Neural cell (in vitro differentiated cells): ENCODE measurements around the gene CA9. TPM values are rescaled to one million over a fixed set of nuclear protein-coding genes. Genes with fewer than 3 reads are reported as not detected.

Source experiments
- H2AFZ ChIP-seq: fragments of 200-600, 300-800 bp; sonication (generic), shearing (Covaris generic); 2 replicates; pipeline ENCODE4 v1.6.0; 2014; ENCODE audit warnings: low read depth, mild to moderate bottlenecking, antibody characterized with exemption, low read length, moderate library complexity
- H3F3A ChIP-seq: fragments of 200-600 bp; shearing (Covaris generic); 2 replicates; pipeline ENCODE4 v1.6.1; 2016; ENCODE audit warnings: mild to moderate bottlenecking, moderate library complexity, mixed read lengths, antibody characterized with exemption, low read length; ENCODE audit not compliant: insufficient read depth, poor library complexity, severe bottlenecking
- H3K27ac ChIP-seq: fragments of 200-600, 300-800 bp; sonication (generic), shearing (Covaris generic); 2 replicates; pipeline ENCODE4 v1.5.1; 2014; ENCODE audit warnings: mild to moderate bottlenecking, low read length, moderate library complexity
- H3K27me3 ChIP-seq: fragments of 300-800, 200-600 bp; sonication (generic), shearing (Covaris generic); 2 replicates; pipeline ENCODE4 v1.6.0; 2014; ENCODE audit warnings: mild to moderate bottlenecking, low read depth, low read length, moderate library complexity; ENCODE audit not compliant: insufficient read depth
- H3K36me3 ChIP-seq: fragments of 300-800, 200-600 bp; sonication (generic), shearing (Covaris generic); 2 replicates; pipeline ENCODE4 v1.5.1; 2014; ENCODE audit warnings: mild to moderate bottlenecking, antibody characterized with exemption, low read length, moderate library complexity; ENCODE audit not compliant: insufficient read depth
- H3K4me2 ChIP-seq: fragments of 300-800, 200-600 bp; sonication (generic), shearing (Covaris generic); 2 replicates; pipeline ENCODE4 v1.6.0; 2014; ENCODE audit warnings: mild to moderate bottlenecking, low read length
- H3K4me3 ChIP-seq: fragments of 300-800, 200-600 bp; sonication (generic), shearing (Covaris generic); 2 replicates; pipeline ENCODE4 v1.5.1; 2014; ENCODE audit warnings: mild to moderate bottlenecking, low read length, moderate library complexity
- H3K79me2 ChIP-seq: fragments of 200-600 bp; shearing (Covaris generic); replicated peaks from 2 replicates; pipeline ENCODE4 v1.6.0; 2014; ENCODE audit warnings: mild to moderate bottlenecking, low read length, moderate library complexity; ENCODE audit not compliant: insufficient read depth
- H3K9ac ChIP-seq: fragments of 300-800, 200-600 bp; sonication (generic), shearing (Covaris generic); 2 replicates; pipeline ENCODE4 v1.6.1; 2016; ENCODE audit warnings: mild to moderate bottlenecking, low read length, mixed read lengths
- H3K9me2 ChIP-seq: fragments of 200-600 bp; shearing (Covaris generic); 2 replicates; pipeline ENCODE4 v1.6.1; 2016; ENCODE audit warnings: mild to moderate bottlenecking, low read length, mixed read lengths; ENCODE audit not compliant: insufficient read depth
- H3K9me3 ChIP-seq: fragments of 200-600, 300-800 bp; sonication (generic), shearing (Covaris generic); 2 replicates; pipeline ENCODE4 v1.6.1; 2016; ENCODE audit warnings: mild to moderate bottlenecking, mixed run types, low read length, moderate library complexity, mixed read lengths
- H4K20me1 ChIP-seq: fragments of 200-600 bp; shearing (Covaris generic); 2 replicates; pipeline ENCODE4 v1.6.1; 2016; ENCODE audit warnings: mild to moderate bottlenecking, mixed run types; ENCODE audit not compliant: insufficient read depth
- CTCF ChIP-seq: fragments of 450-650 bp; IDR thresholded peaks from 2 replicates; pipeline ENCODE4 v1.5.1; 2014; ENCODE audit warnings: antibody characterized with exemption, mild to moderate bottlenecking, moderate library complexity; ENCODE audit not compliant: poor library complexity, severe bottlenecking
- EP300 ChIP-seq: fragments of 450-650 bp; conservative IDR thresholded peaks from 2 replicates; pipeline ENCODE4 v1.6.1; 2014; ENCODE audit warnings: antibody characterized with exemption, mild to moderate bottlenecking, moderate library complexity; ENCODE audit not compliant: poor library complexity, severe bottlenecking
- EZH2 ChIP-seq: fragments of 200-600, 300-800 bp; shearing (Covaris generic), sonication (generic); IDR thresholded peaks from 2 replicates; pipeline ENCODE4 v1.6.1; 2014; ENCODE audit warnings: antibody characterized with exemption, low read length, borderline replicate concordance, mild to moderate bottlenecking; ENCODE audit not compliant: insufficient read depth, poor library complexity, severe bottlenecking
- MXI1 ChIP-seq: fragments of 450-650 bp; conservative IDR thresholded peaks from 2 replicates; pipeline ENCODE4 v1.6.1; 2014; ENCODE audit warnings: antibody characterized with exemption, mild to moderate bottlenecking; ENCODE audit not compliant: poor library complexity, severe bottlenecking
- POLR2AphosphoS5 ChIP-seq: IDR thresholded peaks from 2 replicates; pipeline ENCODE4 v1.6.1; 2012
- RAD21 ChIP-seq: fragments of 450-650 bp; conservative IDR thresholded peaks from 2 replicates; pipeline ENCODE4 v1.6.1; 2014; ENCODE audit warnings: antibody characterized with exemption, mild to moderate bottlenecking, moderate library complexity
- REST ChIP-seq: IDR thresholded peaks from 2 replicates; pipeline ENCODE4 v1.6.1; 2012; ENCODE audit warnings: borderline replicate concordance
- SMC3 ChIP-seq: fragments of 450-650 bp; conservative IDR thresholded peaks from 2 replicates; pipeline ENCODE4 v1.6.1; 2014; ENCODE audit warnings: antibody characterized with exemption, mild to moderate bottlenecking, moderate library complexity; ENCODE audit not compliant: poor library complexity
- TAF1 ChIP-seq: IDR thresholded peaks from 2 replicates; pipeline ENCODE4 v1.6.1; 2012; ENCODE audit warnings: low read depth
- polyA plus RNA-seq: library from polyadenylated mRNA; depleted of rRNA; stranded (reverse); fragments of >200 nt; gene quantifications from 2 replicates; pipeline ENCODE4 v1.2.3, GENCODE V29; 2014

Gene CA9
- polyA plus RNA-seq, 1 donor from 2014 or later, result not detected

DNA sequence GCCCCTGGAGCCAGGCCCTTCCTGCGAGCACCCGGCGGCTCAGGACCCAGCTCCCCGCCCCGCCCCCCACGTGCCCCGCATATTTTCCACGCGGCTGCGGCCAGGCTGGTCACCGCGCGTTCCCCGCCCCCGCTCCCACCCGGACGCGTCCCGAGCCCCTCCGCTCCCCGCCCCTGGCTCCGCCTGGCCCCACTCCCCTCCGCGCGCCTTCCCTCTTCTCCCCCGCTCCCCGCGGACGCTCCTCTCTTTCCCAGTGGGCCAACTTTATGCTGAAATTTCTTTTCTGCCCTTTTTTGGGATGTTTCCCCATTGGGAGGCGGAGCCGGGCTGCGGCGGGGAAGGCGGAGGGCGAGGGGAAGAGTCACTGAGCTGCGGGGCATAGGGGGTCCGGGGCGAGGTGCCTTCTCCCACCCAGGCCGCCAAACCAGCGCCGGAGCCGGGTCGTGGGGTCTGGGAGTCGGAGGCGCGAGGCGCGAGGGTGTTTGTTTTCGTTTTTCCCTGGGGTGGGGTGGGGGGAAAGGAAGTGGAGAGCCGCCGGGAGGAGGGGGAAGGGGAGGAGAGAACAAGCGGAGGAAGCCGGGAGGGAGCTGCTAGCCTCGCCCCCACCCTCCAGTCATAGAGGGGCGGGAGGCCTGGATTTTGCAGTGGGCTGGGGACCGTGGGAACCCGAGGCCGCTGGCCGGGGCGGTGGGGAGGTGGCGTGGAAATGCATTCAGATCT lies 17.0 kb downstream of the CA9 start:
- no peak overlapping the region for H3K27ac ChIP-seq
- H2AFZ ChIP-seq, result no peak overlapping the region

DNA sequence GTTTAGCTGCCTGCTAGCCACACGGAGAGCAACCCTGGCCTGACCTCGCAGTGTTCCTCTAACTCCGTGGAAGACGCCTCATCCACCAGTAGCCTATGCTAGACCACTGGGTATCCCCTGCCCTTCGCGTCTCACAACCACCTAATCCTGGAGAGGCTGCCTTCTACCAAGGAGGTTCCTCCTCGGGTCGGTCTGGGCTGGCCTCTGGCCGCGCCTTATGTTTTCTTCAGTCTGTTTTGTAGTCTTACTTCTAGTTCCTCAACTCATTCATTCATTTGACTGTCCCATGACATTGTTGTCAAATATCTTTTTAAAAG lies 17.6 kb downstream of the CA9 start:
- no peaks in the 10 kb centered on the region for H3K79me2 ChIP-seq
- no peak overlapping the region for H3K4me3 ChIP-seq
- no peak overlapping the region for H3K4me2 ChIP-seq
- H3K27ac ChIP-seq, result no peak overlapping the region
- H3K36me3 ChIP-seq, result no peaks in the 10 kb centered on the region
- H2AFZ ChIP-seq, result no peak overlapping the region
- no peak for TF ChIP-seq EP300
- no peak for TF ChIP-seq CTCF
- no peak for TF ChIP-seq SMC3
- no peak for TF ChIP-seq MXI1
- no peak for TF ChIP-seq EZH2
- no peak for TF ChIP-seq POLR2AphosphoS5
- no peak for TF ChIP-seq RAD21
- no peak for TF ChIP-seq TAF1
- no peaks in the 10 kb centered on the region for H3F3A ChIP-seq
- no peaks in the 10 kb centered on the region for H3K9me2 ChIP-seq
- no peaks in the 10 kb centered on the region for H4K20me1 ChIP-seq
- peak overlapping the region; percentile 26 for H3K9ac ChIP-seq
- no peaks in the 10 kb centered on the region for H3K9me3 ChIP-seq
- peaks cover 27% of the 10 kb centered on the region for H3K27me3 ChIP-seq

More for the DNA sequence above, 17.0 kb downstream of the CA9 start:
- TF ChIP-seq REST (no peak), EZH2 (peak; percentile 61), MXI1 (no peak)
- H3K27me3 ChIP-seq, result peaks cover 27% of the 10 kb centered on the region
- H3F3A ChIP-seq, result no peaks in the 10 kb centered on the region
- H3K9me3 ChIP-seq, result no peaks in the 10 kb centered on the region
- peak overlapping the region; percentile 19 for H3K4me2 ChIP-seq
- peak overlapping the region; percentile 26 for H3K9ac ChIP-seq
- no peaks in the 10 kb centered on the region for H4K20me1 ChIP-seq
- no peaks in the 10 kb centered on the region for H3K36me3 ChIP-seq
- peak overlapping the region; percentile 61 for H3K4me3 ChIP-seq
- H3K9me2 ChIP-seq, result no peaks in the 10 kb centered on the region
- no peaks in the 10 kb centered on the region for H3K79me2 ChIP-seq
